RWPE2 (cell line): Measurements from ENCODE around the gene ASB7.

ENCODE experiments used
- ATAC-seq: fragments of 200-7000 bp; cut with Tn5 transposase; 3 replicates; pipeline ENCODE4 v1.9.1; 2021; ENCODE audit warnings: low read depth
- DNase-seq: peaks from one replicate; pipeline ENCODE4 v3.0.0-alpha.2; 2020; ENCODE audit warnings: low spot score
- H3K27ac ChIP-seq: fragments of 450-650 bp; 2 replicates; pipeline ENCODE4 v1.5.1; 2017; ENCODE audit warnings: mild to moderate bottlenecking; ENCODE audit not compliant: poor library complexity, severe bottlenecking
- H3K27me3 ChIP-seq: fragments of 250-450 bp; sonication (Bioruptor Pico); 2 replicates; pipeline ENCODE4 v1.5.1; 2021; ENCODE audit warnings: mild to moderate bottlenecking, moderate library complexity; ENCODE audit not compliant: insufficient read depth, poor library complexity, severe bottlenecking
- H3K36me3 ChIP-seq: fragments of 250-450 bp; sonication (Bioruptor Pico); 2 replicates; pipeline ENCODE4 v1.5.1; 2020; ENCODE audit warnings: low read depth, mild to moderate bottlenecking, moderate library complexity
- H3K4me1 ChIP-seq: fragments of 250-450 bp; sonication (Bioruptor Pico); 2 replicates; pipeline ENCODE4 v1.5.1; 2021; ENCODE audit warnings: mild to moderate bottlenecking, moderate library complexity; ENCODE audit not compliant: insufficient read depth, poor library complexity, severe bottlenecking
- H3K4me3 ChIP-seq: fragments of 250-450 bp; sonication (Bioruptor Pico); 2 replicates; pipeline ENCODE4 v1.5.1; 2021; ENCODE audit warnings: mild to moderate bottlenecking, moderate library complexity; ENCODE audit not compliant: severe bottlenecking
- H3K9me3 ChIP-seq: fragments of 250-450 bp; sonication (Bioruptor Pico); 2 replicates; pipeline ENCODE4 v1.5.1; 2021; ENCODE audit warnings: mild to moderate bottlenecking, moderate library complexity; ENCODE audit not compliant: severe bottlenecking
- TF ChIP-seq, protein P1 (sequence below): fragments of 450-650 bp; IDR thresholded peaks from one replicate; pipeline ENCODE4 v1.5.1; 2017; ENCODE audit warnings: mild to moderate bottlenecking, moderate library complexity; ENCODE audit not compliant: poor library complexity, severe bottlenecking

The ASB7 gene

DNA sequence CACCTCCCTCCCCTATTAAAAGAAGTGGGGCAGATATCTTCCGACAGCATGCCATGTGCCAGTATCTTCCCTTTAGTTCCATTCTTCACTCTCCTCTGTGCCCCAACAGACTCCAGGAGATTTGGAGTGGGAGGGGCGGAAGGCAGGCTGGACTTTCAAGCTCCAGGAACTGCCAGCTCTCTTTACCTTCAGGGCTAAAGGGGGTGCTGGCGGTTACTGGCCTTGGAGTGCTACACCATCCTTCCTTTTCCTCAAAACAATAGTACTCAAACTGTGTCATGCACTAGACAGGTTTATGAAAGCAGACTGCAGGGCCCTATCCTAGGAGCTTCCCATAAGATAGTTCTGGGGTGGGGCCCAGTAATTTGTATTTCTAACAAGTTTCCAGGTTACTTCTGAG, 6.4 kb upstream of the ASB7 start:
- peaks cover 13% of the 10 kb centered on the region for H3K4me1 ChIP-seq
- no peak for DNase-seq
- TF ChIP-seq, protein P1, sequence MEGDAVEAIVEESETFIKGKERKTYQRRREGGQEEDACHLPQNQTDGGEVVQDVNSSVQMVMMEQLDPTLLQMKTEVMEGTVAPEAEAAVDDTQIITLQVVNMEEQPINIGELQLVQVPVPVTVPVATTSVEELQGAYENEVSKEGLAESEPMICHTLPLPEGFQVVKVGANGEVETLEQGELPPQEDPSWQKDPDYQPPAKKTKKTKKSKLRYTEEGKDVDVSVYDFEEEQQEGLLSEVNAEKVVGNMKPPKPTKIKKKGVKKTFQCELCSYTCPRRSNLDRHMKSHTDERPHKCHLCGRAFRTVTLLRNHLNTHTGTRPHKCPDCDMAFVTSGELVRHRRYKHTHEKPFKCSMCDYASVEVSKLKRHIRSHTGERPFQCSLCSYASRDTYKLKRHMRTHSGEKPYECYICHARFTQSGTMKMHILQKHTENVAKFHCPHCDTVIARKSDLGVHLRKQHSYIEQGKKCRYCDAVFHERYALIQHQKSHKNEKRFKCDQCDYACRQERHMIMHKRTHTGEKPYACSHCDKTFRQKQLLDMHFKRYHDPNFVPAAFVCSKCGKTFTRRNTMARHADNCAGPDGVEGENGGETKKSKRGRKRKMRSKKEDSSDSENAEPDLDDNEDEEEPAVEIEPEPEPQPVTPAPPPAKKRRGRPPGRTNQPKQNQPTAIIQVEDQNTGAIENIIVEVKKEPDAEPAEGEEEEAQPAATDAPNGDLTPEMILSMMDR, result no peak
- H3K36me3 ChIP-seq, result peaks cover 6% of the 10 kb centered on the region
- H3K27me3 ChIP-seq, result no peaks in the 10 kb centered on the region
- H3K27ac ChIP-seq, result peak overlapping the region; percentile 11
- H3K4me3 ChIP-seq, result no peak overlapping the region
- H3K9me3 ChIP-seq, result peaks cover 8% of the 10 kb centered on the region
- no peak for ATAC-seq

DNA sequence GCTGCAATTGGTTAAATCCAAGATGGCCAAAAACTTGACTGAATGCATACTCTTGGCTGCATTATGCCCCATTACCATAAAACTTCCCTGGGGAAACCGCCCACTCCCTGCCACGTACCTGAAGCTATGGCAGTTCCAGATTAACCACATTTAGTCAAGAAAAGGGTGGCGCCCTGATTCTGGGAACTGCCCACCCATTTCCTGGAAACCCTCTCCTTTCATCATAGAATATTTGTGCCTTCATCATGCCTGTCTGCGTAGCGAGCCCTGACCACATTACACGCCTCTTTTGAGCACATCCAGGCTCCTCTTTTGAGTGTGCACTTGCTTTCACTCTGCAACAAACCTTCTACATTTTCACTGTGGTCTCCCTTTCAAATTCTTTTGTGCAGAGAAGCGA, 5.6 kb upstream of the ASB7 start:
- H3K27me3 ChIP-seq, result no peaks in the 10 kb centered on the region
- ATAC-seq, result peak; percentile 80

DNA sequence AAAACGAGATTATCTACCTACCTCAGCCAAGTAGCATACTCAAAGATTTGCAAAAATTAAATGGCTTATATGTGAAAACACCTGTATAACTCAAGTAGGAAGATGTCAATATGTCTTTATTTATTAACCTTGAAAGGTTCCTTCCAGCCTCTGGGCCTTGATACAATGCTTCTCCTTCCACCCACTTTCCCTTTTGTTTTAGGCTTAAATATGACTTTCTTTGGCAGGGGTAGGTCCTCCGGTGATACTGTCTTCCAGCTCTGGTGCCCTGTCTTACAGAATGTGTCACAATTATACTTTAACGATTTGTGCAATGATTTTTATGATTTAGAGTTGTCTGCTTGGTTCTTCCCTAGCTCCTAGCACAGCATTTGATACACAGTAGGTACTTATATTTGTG, 4.5 kb upstream of the ASB7 start:
- Histone ChIP-seq H3K4me3 (no peak overlapping the region), H3K27ac (no peak overlapping the region)

More for the DNA sequence above, 5.6 kb upstream of the ASB7 start:
- Histone ChIP-seq H3K4me3 (no peak overlapping the region), H3K4me1 (peaks cover 13% of the 10 kb centered on the region), H3K27ac (peak overlapping the region; percentile 11), H3K36me3 (no peaks in the 10 kb centered on the region; the same call in 1 of the 2 replicates), H3K9me3 (no peaks in the 10 kb centered on the region)
- peak; percentile 78 for DNase-seq
- TF ChIP-seq, protein P1, result no peak

DNA sequence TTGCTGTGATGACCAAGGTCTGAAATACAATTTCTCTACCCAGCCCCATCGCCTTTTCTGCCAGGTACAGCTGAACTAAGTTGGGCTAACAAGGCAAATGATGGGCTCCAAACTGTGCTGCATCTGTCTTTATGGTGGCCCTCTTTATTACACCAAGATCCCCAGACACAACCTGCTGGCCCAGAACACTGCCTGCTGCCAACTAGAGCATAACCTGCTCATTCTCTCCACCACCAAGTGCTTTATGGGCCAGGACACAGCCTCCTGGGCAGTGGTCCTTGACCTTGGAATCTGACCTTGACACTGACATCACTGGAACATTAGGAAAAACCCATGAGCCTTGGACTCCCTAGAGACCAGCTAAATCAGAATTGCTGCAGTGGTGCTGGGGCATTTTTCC, 3.7 kb upstream of the ASB7 start:
- DNase-seq (no peak), ATAC-seq (no peak)
- Histone ChIP-seq H3K27me3 (no peaks in the 10 kb centered on the region), H3K9me3 (no peaks in the 10 kb centered on the region), H3K4me1 (peaks cover 16% of the 10 kb centered on the region), H3K27ac (no peak overlapping the region), H3K4me3 (no peak overlapping the region), H3K36me3 (peaks cover 3% of the 10 kb centered on the region)
- TF ChIP-seq, protein P1, result no peak

More for the DNA sequence above, 4.5 kb upstream of the ASB7 start:
- ATAC-seq, result no peak
- no peak for DNase-seq
- Histone ChIP-seq H3K4me1 (peaks cover 13% of the 10 kb centered on the region), H3K27me3 (no peaks in the 10 kb centered on the region), H3K9me3 (no peaks in the 10 kb centered on the region), H3K36me3 (no peaks in the 10 kb centered on the region; the same call in 1 of the 2 replicates)
- TF ChIP-seq, protein P1, result no peak

DNA sequence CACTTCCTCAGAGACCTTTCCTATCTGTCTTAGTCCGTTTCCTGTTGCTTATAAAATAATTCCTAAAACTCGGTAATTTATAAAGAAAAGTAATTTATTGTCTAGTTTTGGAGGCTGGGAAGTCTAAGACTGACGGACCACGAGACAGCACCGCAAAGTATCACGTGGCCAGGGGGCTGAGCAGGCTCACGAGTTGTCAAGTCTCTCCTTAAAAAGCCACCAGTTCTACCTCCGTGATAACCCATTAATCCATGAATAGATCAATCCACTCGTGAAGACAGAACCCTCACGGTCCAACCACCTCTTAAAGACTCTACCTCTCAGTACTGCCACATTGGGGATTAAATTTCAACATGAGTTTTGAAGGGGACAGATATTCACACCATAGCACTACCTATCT, 1.2 kb upstream of the ASB7 start:
- DNase-seq, result no peak
- peaks cover 21% of the 10 kb centered on the region for H3K4me1 ChIP-seq
- TF ChIP-seq, protein P1, result no peak
- H3K36me3 ChIP-seq, result peaks cover 28% of the 10 kb centered on the region
- ATAC-seq, result no peak
- H3K9me3 ChIP-seq, result no peaks in the 10 kb centered on the region
- peak overlapping the region; percentile 80 for H3K4me3 ChIP-seq
- H3K27me3 ChIP-seq, result no peaks in the 10 kb centered on the region
- H3K27ac ChIP-seq, result peak overlapping the region; percentile 28
